NCI-H524 (cell line): ENCODE data around the gene GPR89B.
A peak's percentile ranks its signal among the peaks of the same experiment; 100 is the strongest.
"Not testable (repeated sequence)": the region's sequence is repeated elsewhere in the genome, so short reads cannot be mapped to it uniquely, and the experiment has no call there.

Experiments used
- DNase-seq, 2 experiments: peaks; one replicate each; lab custom pipeline; 2025; lab: John Stamatoyannopoulos, UW

The GPR89B gene

GRCh38 chr1:148032690-148033089, 104.5 kb downstream of the GPR89B start:
- DNase-seq: not testable (repeated sequence)

- not testable (repeated sequence) for DNase-seq
Measured at GRCh38 chr1:148033147-148033546, 104.9 kb downstream of the GPR89B start.

- not testable (repeated sequence) for DNase-seq
Measured at GRCh38 chr1:148037850-148038461, 109.7 kb downstream of the GPR89B start.

- DNase-seq: peak; percentile 21 to 61
Measured at GRCh38 chr1:148038462-148039333, 110.5 kb downstream of the GPR89B start.
